SK-N-SH (cell line): Measurements from ENCODE around the gene SYNPO2. TPM values are rescaled to one million over a fixed set of nuclear protein-coding genes. Genes with fewer than 3 reads are reported as not detected.

ENCODE experiments used
- CTCF ChIA-PET: fragments of 300-600, 350-600 bp; formaldehyde crosslinking; extraction: SDS; loops from one replicate; lab custom pipeline; 2021; lab: Yijun Ruan, JAX
- POLR2A ChIA-PET: fragments of 350-600 bp; sonication (Branson Sonifier 250); formaldehyde crosslinking; extraction: SDS; loops from one replicate; lab custom pipeline; 2020; ENCODE audit warnings: antibody characterized with exemption, inconsistent platforms; lab: Yijun Ruan, JAX
- DNase-seq: peaks from one replicate; pipeline ENCODE4 v3.0.0; 2012
- H2AFZ ChIP-seq: fragments of 200-600 bp; sonication (generic); 2 replicates; pipeline ENCODE4 v1.8.1; 2016; ENCODE audit warnings: antibody characterized with exemption, mild to moderate bottlenecking, low read depth
- H3F3A ChIP-seq: fragments of 200-600 bp; sonication (generic); replicated peaks from 2 replicates; pipeline ENCODE3; 2016; ENCODE audit warnings: antibody characterized with exemption, mild to moderate bottlenecking; ENCODE audit not compliant: insufficient read depth
- H3K27ac ChIP-seq, 2 experiments: fragments of 200-500 bp in 1 of 2; fragments of 200-600 bp in 1 of 2; sonication (Bioruptor generic) in 1 of 2; sonication (generic), shearing (Covaris generic) in 1 of 2; 2 replicates each; pipeline versions ENCODE4 v1.5.1 to v1.6.1; 2014 to 2016; ENCODE audit warnings: low read depth in 2 of 2, inconsistent platforms in 1 of 2, low read length in 1 of 2, mild to moderate bottlenecking in 1 of 2, mixed read lengths in 1 of 2
- H3K27me3 ChIP-seq: fragments of 200-600 bp; sonication (generic), shearing (Covaris generic); 2 replicates; pipeline ENCODE4 v1.6.1; 2016; ENCODE audit warnings: mixed run types; ENCODE audit not compliant: insufficient read depth
- H3K36me3 ChIP-seq, 2 experiments: fragments of 200-500 bp in 1 of 2; fragments of 200-600 bp in 1 of 2; sonication (Bioruptor generic) in 1 of 2; sonication (generic) in 1 of 2; replicated peaks in 1 of 2; 2 replicates each; pipeline versions ENCODE3 to v1.5.1; 2014 to 2016; ENCODE audit warnings: low read length in 1 of 2, mild to moderate bottlenecking in 1 of 2; ENCODE audit not compliant: insufficient read depth in 2 of 2, control insufficient read depth in 1 of 2
- H3K4me1 ChIP-seq, 2 experiments: fragments of 200-500 bp in 1 of 2; fragments of 200-600 bp in 1 of 2; sonication (Bioruptor generic) in 1 of 2; sonication (generic), shearing (Covaris generic) in 1 of 2; 2 replicates each; pipeline versions ENCODE4 v1.5.1 to v1.6.1; 2014 to 2016; ENCODE audit warnings: low read depth in 1 of 2, low read length in 1 of 2, mixed run types in 1 of 2; ENCODE audit not compliant: insufficient read depth in 2 of 2, control insufficient read depth in 1 of 2
- H3K4me2 ChIP-seq: fragments of 200-600 bp; sonication (generic), shearing (Covaris generic); 2 replicates; pipeline ENCODE4 v1.6.1; 2017; ENCODE audit warnings: mixed run types
- H3K4me3 ChIP-seq, 2 experiments: fragments of 200-500 bp in 1 of 2; fragments of 200-600 bp in 1 of 2; sonication (Bioruptor generic) in 1 of 2; sonication (generic), shearing (Covaris generic) in 1 of 2; 2 replicates each; pipeline versions ENCODE4 v1.5.1 to v1.8.1; 2014 to 2016; ENCODE audit warnings: low read depth in 2 of 2, inconsistent platforms in 1 of 2, low read length in 1 of 2, mild to moderate bottlenecking in 1 of 2, mixed read lengths in 1 of 2, moderate library complexity in 1 of 2
- H3K79me2 ChIP-seq: fragments of 200-600 bp; sonication (generic); 2 replicates; pipeline ENCODE4 v1.8.1; 2017; ENCODE audit warnings: mild to moderate bottlenecking; ENCODE audit not compliant: insufficient read depth
- H3K9ac ChIP-seq: fragments of 200-600 bp; sonication (generic); 2 replicates; pipeline ENCODE4 v1.6.1; 2017; ENCODE audit warnings: mixed run types
- H3K9me2 ChIP-seq: fragments of 200-600 bp; sonication (generic); 2 replicates; pipeline ENCODE4 v1.6.1; 2017; ENCODE audit warnings: mixed run types
- H3K9me3 ChIP-seq: fragments of 200-600 bp; sonication (generic); 2 replicates; pipeline ENCODE4 v1.6.1; 2017; ENCODE audit warnings: mixed run types, mild to moderate bottlenecking, moderate library complexity
- H4K20me1 ChIP-seq: fragments of 200-600 bp; sonication (generic); 2 replicates; pipeline ENCODE4 v1.6.1; 2017; ENCODE audit warnings: mild to moderate bottlenecking, mixed run types; ENCODE audit not compliant: insufficient read depth
- ELF1 ChIP-seq: IDR thresholded peaks from 2 replicates; pipeline ENCODE4 v1.4.0; 2012
- EP300 ChIP-seq, 2 experiments: IDR thresholded peaks; 2 replicates each; pipeline versions ENCODE4 v1.4.0 to v1.6.1; 2012; ENCODE audit warnings: borderline replicate concordance in 1 of 2, low read depth in 1 of 2, low read length in 1 of 2
- EZH2phosphoT487 ChIP-seq: fragments of 200-600 bp; sonication (generic); IDR thresholded peaks from 2 replicates; pipeline ENCODE4 v1.6.1; 2017; ENCODE audit warnings: low read depth, mixed run types, mild to moderate bottlenecking, antibody characterized with exemption, moderate library complexity, borderline replicate concordance
- FOXM1 ChIP-seq: IDR thresholded peaks from 2 replicates; pipeline ENCODE4 v1.4.0; 2012; ENCODE audit warnings: low read depth, mild to moderate bottlenecking
- GABPA ChIP-seq: IDR thresholded peaks from 2 replicates; pipeline ENCODE4 v1.4.0; 2012; ENCODE audit warnings: low read depth, mild to moderate bottlenecking
- GATA2 ChIP-seq: sonication (generic); formaldehyde crosslinking; IDR thresholded peaks from 2 replicates; pipeline ENCODE4 v1.5.0; 2020; ENCODE audit warnings: mild to moderate bottlenecking, missing genetic modification reagents
- IRF3 ChIP-seq: fragments of 150-350 bp; IDR thresholded peaks from 2 replicates; pipeline ENCODE4 v1.6.1; 2016; ENCODE audit warnings: mild to moderate bottlenecking, low read depth, low read length
- JUND ChIP-seq: IDR thresholded peaks from 2 replicates; pipeline ENCODE4 v1.4.0; 2012
- MEF2A ChIP-seq: IDR thresholded peaks from 2 replicates; pipeline ENCODE4 v1.4.0; 2012; ENCODE audit warnings: low read depth, borderline replicate concordance
- MXI1 ChIP-seq: IDR thresholded peaks from 2 replicates; pipeline ENCODE4 v1.6.1; 2012; ENCODE audit warnings: mild to moderate bottlenecking, low read depth, low read length, improper control_type of control experiment
- NFIC ChIP-seq: IDR thresholded peaks from 2 replicates; pipeline ENCODE4 v1.4.0; 2012; ENCODE audit warnings: borderline replicate concordance
- RAD21 ChIP-seq: IDR thresholded peaks from 2 replicates; pipeline ENCODE4 v1.6.1; 2012; ENCODE audit warnings: mild to moderate bottlenecking, low read length
- RCOR1 ChIP-seq: fragments of 150-350 bp; IDR thresholded peaks from 2 replicates; pipeline ENCODE4 v1.6.1; 2017; ENCODE audit warnings: antibody characterized with exemption, low read length
- RFX5 ChIP-seq: IDR thresholded peaks from 2 replicates; pipeline ENCODE4 v1.6.1; 2012; ENCODE audit warnings: mild to moderate bottlenecking, improper control_type of control experiment, low read length
- RXRA ChIP-seq: IDR thresholded peaks from 2 replicates; pipeline ENCODE4 v1.4.0; 2012; ENCODE audit warnings: low read depth, mild to moderate bottlenecking, borderline replicate concordance
- SIN3A ChIP-seq: IDR thresholded peaks from 2 replicates; pipeline ENCODE4 v1.6.1; 2012; ENCODE audit warnings: low read depth, mild to moderate bottlenecking, low read length, moderate library complexity, borderline replicate concordance
- SMC3 ChIP-seq: IDR thresholded peaks from 2 replicates; pipeline ENCODE4 v1.6.1; 2012; ENCODE audit warnings: low read depth, low read length, improper control_type of control experiment
- TAF1 ChIP-seq: IDR thresholded peaks from 2 replicates; pipeline ENCODE4 v1.6.1; 2012; ENCODE audit warnings: low read depth, mild to moderate bottlenecking, low read length, moderate library complexity, borderline replicate concordance
- TEAD4 ChIP-seq: IDR thresholded peaks from 2 replicates; pipeline ENCODE4 v1.4.0; 2012; ENCODE audit warnings: mild to moderate bottlenecking, borderline replicate concordance; ENCODE audit not compliant: insufficient read depth
- YY1 ChIP-seq: IDR thresholded peaks from 2 replicates; pipeline ENCODE4 v1.4.0; 2012; ENCODE audit warnings: low read depth, mild to moderate bottlenecking
- WGBS: methylation state at CpG from one replicate; pipeline ENCODE4 v1.1.6; 2017; ENCODE audit warnings: low lambda C conversion rate; 5-methylcytosine and 5-hydroxymethylcytosine counted together
- polyA plus RNA-seq, 3 experiments: library from polyadenylated mRNA; depleted of rRNA; stranded (reverse); fragments of >200 nt; gene quantifications; 2 replicates each; pipeline ENCODE4 v1.2.3, GENCODE V29; 2012
- TF ChIP-seq, protein P1 (sequence below): IDR thresholded peaks from 2 replicates; pipeline ENCODE4 v1.4.0; 2012; ENCODE audit warnings: low read depth
- TF ChIP-seq, protein P2 (sequence below): IDR thresholded peaks from 2 replicates; pipeline ENCODE4; 2012

SYNPO2 gene
- polyA plus RNA-seq, 1 of the 3 experiments (the other 2 are of a cell fraction) = 7.2 TPM

- Histone ChIP-seq H2AFZ (no peak overlapping the region), H3K4me2 (no peak overlapping the region)
- no peak for DNase-seq
- POLR2A ChIA-PET = no interaction called here
- no peak for TF ChIP-seq MXI1
- no peak for TF ChIP-seq TEAD4
- TF ChIP-seq EP300 (IDR thresholded peaks at IDR 0.05; ENCODE audit: borderline replicate concordance in 1 of 2, low read depth in 1 of 2, low read length in 1 of 2) = no peak
- no peak for TF ChIP-seq JUND
- no peak for TF ChIP-seq RXRA
- no peak for TF ChIP-seq MEF2A
- TF ChIP-seq TAF1 = no peak
- TF ChIP-seq EZH2phosphoT487 = no peak
- no peak for TF ChIP-seq RFX5
- TF ChIP-seq IRF3 = no peak
- TF ChIP-seq SMC3 = no peak
- TF ChIP-seq, all 33 proteins: peak for 0
- Histone ChIP-seq H3K27ac (no peak overlapping the region), H3K79me2 (no peaks in the 10 kb centered on the region), H4K20me1 (no peaks in the 10 kb centered on the region), H3K4me1 (peaks cover 5 to 20% of the 10 kb centered on the region in 2 experiments; a peak in 3 of 4 replicates), H3K9ac (no peak overlapping the region), H3K4me3 (no peak overlapping the region), H3K36me3 (peaks cover 0 to 25% of the 10 kb centered on the region in 2 experiments), H3K9me2 (no peaks in the 10 kb centered on the region), H3K27me3 (no peaks in the 10 kb centered on the region), H3F3A (peaks cover 18% of the 10 kb centered on the region), H3K9me3 (no peaks in the 10 kb centered on the region)
- 92% methylated on average over 1 of the region's 1 CpG for WGBS
- CTCF ChIA-PET = interaction anchor here (1.2 to 2.5 kb wide), 2 partner anchors 9 to 11 kb away, joined by 4 to 11 read pairs; no protein-coding TSS in a partner anchor
These were observed 103.5 kb downstream of the SYNPO2 start for GRCh38 chr4:118992149-118992548.

- Histone ChIP-seq H2AFZ (no peak overlapping the region), H3K4me1 (peaks cover 8 to 20% of the 10 kb centered on the region in 2 experiments; a peak in 3 of 4 replicates), H3K79me2 (no peaks in the 10 kb centered on the region), H3F3A (peaks cover 17% of the 10 kb centered on the region), H3K27ac (no peak overlapping the region), H3K4me3 (no peak overlapping the region), H3K4me2 (no peak overlapping the region), H4K20me1 (no peaks in the 10 kb centered on the region), H3K27me3 (no peaks in the 10 kb centered on the region), H3K9me3 (no peaks in the 10 kb centered on the region), H3K9ac (no peak overlapping the region), H3K36me3 (peaks cover 0 to 25% of the 10 kb centered on the region in 2 experiments), H3K9me2 (no peaks in the 10 kb centered on the region)
- DNase-seq = no peak
- WGBS = 96% methylated on average over 2 of the region's 2 CpGs
- ChIA-PET POLR2A (no interaction called here), CTCF (interaction anchor here (1.2 kb wide), 1 partner anchor 10 kb away, joined by 4 read pairs; no protein-coding TSS in a partner anchor)
- TF ChIP-seq SIN3A (no peak), RCOR1 (no peak), GATA2 (CRISPR knock-in tag) (no peak), GABPA (no peak), YY1 (no peak), NFIC (no peak), IRF3 (no peak), ELF1 (no peak), SMC3 (no peak), FOXM1 (no peak), RAD21 (no peak)
- TF ChIP-seq, protein P1, sequence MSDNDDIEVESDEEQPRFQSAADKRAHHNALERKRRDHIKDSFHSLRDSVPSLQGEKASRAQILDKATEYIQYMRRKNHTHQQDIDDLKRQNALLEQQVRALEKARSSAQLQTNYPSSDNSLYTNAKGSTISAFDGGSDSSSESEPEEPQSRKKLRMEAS = no peak
- TF ChIP-seq, protein P2, sequence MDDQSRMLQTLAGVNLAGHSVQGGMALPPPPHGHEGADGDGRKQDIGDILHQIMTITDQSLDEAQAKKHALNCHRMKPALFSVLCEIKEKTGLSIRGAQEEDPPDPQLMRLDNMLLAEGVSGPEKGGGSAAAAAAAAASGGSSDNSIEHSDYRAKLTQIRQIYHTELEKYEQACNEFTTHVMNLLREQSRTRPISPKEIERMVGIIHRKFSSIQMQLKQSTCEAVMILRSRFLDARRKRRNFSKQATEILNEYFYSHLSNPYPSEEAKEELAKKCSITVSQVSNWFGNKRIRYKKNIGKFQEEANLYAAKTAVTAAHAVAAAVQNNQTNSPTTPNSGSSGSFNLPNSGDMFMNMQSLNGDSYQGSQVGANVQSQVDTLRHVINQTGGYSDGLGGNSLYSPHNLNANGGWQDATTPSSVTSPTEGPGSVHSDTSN = no peak
These were observed 104.7 kb downstream of the SYNPO2 start for GRCh38 chr4:118993333-118993732.
